NB4 (cell line): ENCODE results near the gene AFF2.

Experiments
- CTCF ChIP-seq: IDR thresholded peaks from one replicate; pipeline ENCODE4 v1.5.1; 2012; ENCODE audit warnings: low read depth, low read length
- MAX ChIP-seq: IDR thresholded peaks from 2 replicates; pipeline ENCODE4 v1.6.1; 2011; ENCODE audit warnings: low read depth, low read length
- MYC ChIP-seq: IDR thresholded peaks from 2 replicates; pipeline ENCODE4 v1.6.1; 2011; ENCODE audit warnings: low read depth, low read length
- POLR2A ChIP-seq: IDR thresholded peaks from 2 replicates; pipeline ENCODE4 v1.6.1; 2011; ENCODE audit warnings: mild to moderate bottlenecking; ENCODE audit not compliant: insufficient read length; ENCODE audit errors: extremely low read depth

- no peak for TF ChIP-seq CTCF
- TF ChIP-seq POLR2A: no peak
- TF ChIP-seq MAX: no peak
- no peak for TF ChIP-seq MYC
Measured at GRCh38 chrX:148788449-148788848, 288.0 kb downstream of the AFF2 start.
